WTC11 (cell line): ENCODE results near the gene OSBPL9.

ENCODE experiments used
- CREM ChIP-seq: sonication (generic); formaldehyde crosslinking; IDR thresholded peaks from 2 replicates; pipeline ENCODE4 v1.8.1; 2022; ENCODE audit warnings: mild to moderate bottlenecking, missing genetic modification reagents, moderate library complexity
- IRF2 ChIP-seq: sonication (generic); formaldehyde crosslinking; IDR thresholded peaks from 2 replicates; pipeline ENCODE4 v1.8.0; 2022; ENCODE audit warnings: low read depth, missing genetic modification reagents, borderline replicate concordance
- NFYB ChIP-seq: sonication (generic); formaldehyde crosslinking; conservative IDR thresholded peaks from 2 replicates; pipeline ENCODE4 v1.8.0; 2022; ENCODE audit warnings: low read depth, missing genetic modification reagents
- TF ChIP-seq, protein P1 (sequence below): fragments of 200-600 bp; IDR thresholded peaks from 2 replicates; pipeline ENCODE4 v1.8.0; 2022; ENCODE audit warnings: antibody characterized with exemption
- TF ChIP-seq, protein P2 (sequence below): sonication (generic); formaldehyde crosslinking; IDR thresholded peaks from 2 replicates; pipeline ENCODE4 v1.8.0; 2022; ENCODE audit warnings: mild to moderate bottlenecking, missing genetic modification reagents

- TF ChIP-seq IRF2 (CRISPR knock-in tag), result no peak
- TF ChIP-seq, protein P1, sequence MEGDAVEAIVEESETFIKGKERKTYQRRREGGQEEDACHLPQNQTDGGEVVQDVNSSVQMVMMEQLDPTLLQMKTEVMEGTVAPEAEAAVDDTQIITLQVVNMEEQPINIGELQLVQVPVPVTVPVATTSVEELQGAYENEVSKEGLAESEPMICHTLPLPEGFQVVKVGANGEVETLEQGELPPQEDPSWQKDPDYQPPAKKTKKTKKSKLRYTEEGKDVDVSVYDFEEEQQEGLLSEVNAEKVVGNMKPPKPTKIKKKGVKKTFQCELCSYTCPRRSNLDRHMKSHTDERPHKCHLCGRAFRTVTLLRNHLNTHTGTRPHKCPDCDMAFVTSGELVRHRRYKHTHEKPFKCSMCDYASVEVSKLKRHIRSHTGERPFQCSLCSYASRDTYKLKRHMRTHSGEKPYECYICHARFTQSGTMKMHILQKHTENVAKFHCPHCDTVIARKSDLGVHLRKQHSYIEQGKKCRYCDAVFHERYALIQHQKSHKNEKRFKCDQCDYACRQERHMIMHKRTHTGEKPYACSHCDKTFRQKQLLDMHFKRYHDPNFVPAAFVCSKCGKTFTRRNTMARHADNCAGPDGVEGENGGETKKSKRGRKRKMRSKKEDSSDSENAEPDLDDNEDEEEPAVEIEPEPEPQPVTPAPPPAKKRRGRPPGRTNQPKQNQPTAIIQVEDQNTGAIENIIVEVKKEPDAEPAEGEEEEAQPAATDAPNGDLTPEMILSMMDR, result no peak
- no peak for TF ChIP-seq CREM (CRISPR knock-in tag)
- no peak for TF ChIP-seq NFYB (CRISPR knock-in tag)
- TF ChIP-seq, protein P2, sequence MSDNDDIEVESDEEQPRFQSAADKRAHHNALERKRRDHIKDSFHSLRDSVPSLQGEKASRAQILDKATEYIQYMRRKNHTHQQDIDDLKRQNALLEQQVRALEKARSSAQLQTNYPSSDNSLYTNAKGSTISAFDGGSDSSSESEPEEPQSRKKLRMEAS, result no peak
Measured at GRCh38 chr1:51574796-51575195, 42.1 kb upstream of the OSBPL9 start.
